HG03442 (cell line): Measurements from ENCODE around the gene GPC3.
"Not testable (repeated sequence)": the region's sequence is repeated elsewhere in the genome, so short reads cannot be mapped to it uniquely, and the experiment has no call there.

Source experiments
- ATAC-seq: cut with Tn5 transposase; IDR thresholded peaks from one replicate; pipeline ENCODE4 v1.9.1; 2021; ENCODE audit warnings: mild to moderate bottlenecking, moderate library complexity; ENCODE audit not compliant: unreplicated experiment

GPC3 gene

DNA sequence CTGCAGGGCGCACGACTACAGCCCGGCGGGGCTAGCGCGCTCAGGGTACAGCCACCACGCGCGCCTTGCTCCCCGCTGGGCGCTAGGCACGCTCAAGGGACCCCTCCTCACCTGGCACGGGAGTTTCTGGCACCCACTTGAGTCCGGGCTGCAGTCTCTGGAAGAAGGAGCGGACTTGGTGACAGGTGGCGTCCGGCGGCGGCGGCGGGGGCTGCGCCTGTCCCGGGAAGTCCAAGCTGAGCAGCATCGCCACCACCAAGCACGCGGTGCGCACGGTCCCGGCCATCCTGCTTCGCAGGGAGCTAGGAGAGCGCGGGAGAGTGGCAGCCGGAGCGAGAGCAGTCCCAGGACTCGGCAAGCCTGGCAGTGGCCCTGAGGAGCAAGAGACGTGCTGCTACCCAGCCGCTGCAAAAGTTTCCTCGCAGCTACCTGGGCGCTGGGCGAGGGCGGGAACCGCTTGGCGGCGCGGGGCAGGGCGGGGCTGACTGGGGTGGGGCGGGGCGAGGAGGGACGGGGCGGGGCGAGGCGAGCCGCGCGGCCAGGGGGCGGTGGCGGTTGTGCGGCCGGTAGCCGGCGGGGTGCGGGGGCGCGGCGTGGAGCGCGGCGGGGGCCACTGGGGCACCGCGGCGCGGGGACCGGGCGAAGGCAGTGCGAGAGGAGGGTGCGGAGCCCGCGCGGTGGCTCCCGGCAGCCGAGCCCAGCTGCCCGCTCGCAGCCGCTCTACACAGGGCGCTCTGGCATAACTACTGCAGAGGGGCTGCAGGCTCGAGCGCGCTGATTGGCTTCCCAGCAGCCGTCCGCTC, at the start of gene GPC3:
Gene GPC3, minus strand, starts transcription at position 431 of the 803 bp plus-strand sequence.
- ATAC-seq = peak; percentile 52

GRCh38 chrX:134032441-134032840, 47.0 kb upstream of the GPC3 start:
- ATAC-seq = no peak

- no peak for ATAC-seq
These were observed 41.3 kb upstream of the GPC3 start for GRCh38 chrX:134026565-134027311.

DNA sequence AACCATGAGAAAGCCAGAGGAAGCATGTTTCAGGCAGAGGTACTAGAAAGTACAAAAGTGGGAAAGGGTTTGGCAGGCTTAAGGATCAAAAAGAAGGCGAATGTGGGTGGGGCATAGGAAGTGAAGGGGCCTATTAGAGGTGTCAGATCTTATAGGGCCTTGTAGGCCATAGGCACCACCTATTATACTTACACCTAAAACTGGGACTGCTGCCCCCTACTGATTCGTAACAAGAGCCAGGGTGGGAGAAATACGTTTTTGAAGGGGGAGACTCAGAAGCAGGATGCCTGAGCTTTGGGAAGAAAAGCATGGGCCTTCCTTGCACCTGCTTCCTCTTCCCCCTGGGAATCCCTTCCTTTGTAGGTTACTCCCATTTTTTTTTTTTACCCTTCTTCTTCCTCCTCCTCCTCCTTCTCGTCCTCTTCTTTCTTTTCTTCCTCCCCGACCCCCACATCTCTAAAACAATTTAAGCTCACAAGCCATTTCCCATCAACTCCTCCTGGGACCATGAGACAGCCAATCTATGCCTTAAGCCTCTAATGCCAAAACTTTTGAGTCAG, 40.7 kb upstream of the GPC3 start:
- no peak for ATAC-seq

DNA sequence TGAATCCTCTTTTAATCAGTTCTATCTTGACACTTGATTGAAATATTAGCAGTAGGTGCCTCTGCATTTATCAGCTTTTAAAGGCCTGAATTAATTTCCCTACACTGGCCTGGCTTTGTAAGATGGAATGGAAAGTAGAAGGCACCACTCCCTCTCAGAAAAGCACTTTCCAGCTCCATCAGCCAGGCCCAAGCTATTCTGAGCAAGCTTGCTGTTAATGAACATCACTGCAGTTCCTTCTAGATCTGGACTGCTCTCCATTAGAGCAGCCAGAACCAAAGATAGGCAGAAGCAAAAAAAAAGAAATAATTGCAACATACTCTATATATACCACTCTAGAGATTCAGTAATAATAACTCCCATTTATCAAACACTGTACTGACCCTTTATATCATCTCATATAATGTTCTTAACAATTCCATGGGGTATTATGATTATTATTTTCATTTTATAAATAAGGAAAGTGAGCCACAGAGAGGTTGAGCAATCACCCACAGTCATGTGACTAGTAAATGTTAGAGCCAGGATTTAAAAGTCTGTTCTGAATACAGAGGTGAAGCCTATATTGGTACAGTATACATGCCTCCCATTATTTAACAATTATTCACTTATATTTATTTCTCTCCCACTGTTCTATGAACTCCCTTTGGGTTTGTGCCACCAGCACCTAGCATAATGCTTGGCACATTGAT, 39.4 kb upstream of the GPC3 start:
- ATAC-seq = no peak

GRCh38 chrX:134023851-134024281, 38.5 kb upstream of the GPC3 start:
- no peak for ATAC-seq

- ATAC-seq = no peak
These were observed 35.5 kb upstream of the GPC3 start for GRCh38 chrX:134020910-134021309.

DNA sequence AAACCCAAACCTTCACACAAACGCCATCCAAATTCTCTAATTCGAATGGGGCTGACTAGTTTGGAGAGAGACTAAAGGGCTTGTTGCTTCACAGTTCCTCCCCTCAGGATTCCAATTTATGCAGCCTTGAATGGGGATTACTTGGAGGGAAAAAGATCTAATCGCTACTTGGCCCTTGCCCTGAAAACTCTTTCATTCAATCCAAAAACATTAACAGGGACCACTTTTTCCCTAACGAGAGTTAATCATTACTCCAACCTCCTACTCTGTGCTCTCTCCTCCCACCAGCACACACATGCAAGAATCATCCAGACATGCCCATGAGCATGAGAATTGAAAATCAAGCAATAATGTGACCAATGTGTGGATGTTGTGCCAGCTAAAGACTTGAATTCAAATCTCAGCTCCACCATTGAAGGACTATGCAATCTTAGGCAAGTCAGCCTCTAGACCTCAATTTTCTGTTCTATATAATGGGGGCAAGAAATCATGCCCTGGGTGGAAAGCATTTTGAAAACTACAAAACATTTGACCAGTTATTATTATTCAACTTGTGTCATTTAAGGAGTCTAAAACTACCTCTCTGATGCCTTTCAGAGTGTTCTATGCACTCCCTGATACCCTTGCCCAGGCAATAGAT, 34.3 kb upstream of the GPC3 start:
- ATAC-seq = no peak

DNA sequence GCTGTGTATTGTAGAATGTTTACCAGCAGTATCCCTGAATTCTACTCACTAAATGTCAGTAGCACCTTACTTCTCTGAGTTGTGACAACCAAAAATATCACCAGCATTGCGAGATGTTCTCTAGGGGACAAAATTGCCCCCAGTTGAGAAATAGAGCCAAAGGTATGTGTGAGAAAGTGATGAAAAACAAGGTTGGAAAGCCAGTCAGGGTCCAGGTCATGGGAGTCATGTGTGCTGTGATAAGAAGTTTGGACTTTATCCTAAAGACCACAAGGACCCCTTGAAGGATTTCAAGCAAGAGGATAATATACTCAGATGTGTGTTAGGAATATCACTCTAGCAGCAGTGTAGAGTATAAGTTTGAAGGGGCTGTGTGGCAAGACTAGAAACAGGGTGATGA, 30.9 kb upstream of the GPC3 start:
- not testable (repeated sequence) for ATAC-seq

- not testable (repeated sequence) for ATAC-seq
These were observed 30.1 kb upstream of the GPC3 start for GRCh38 chrX:134015510-134015909.

DNA sequence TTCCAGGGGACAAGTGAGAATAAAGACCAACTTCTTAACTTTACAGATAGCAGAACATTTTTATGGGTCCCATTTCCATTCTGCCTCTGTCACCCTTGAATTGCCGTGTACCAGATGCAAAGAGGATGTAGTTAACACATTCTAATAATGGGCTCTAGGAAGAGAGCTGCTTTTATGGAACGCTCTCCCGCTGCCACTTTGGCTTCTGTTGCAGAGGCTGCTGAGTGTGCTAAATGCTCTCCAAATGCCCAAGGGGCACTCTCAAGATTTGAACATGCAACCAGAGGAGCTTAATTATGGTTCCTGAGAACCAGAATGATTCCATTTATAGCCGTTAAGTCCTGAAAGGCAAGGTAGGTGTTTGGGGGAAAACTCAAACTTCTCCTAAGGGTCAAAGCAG, 28.1 kb upstream of the GPC3 start:
- no peak for ATAC-seq

GRCh38 chrX:134013092-134013497, 27.7 kb upstream of the GPC3 start:
- ATAC-seq = no peak

DNA sequence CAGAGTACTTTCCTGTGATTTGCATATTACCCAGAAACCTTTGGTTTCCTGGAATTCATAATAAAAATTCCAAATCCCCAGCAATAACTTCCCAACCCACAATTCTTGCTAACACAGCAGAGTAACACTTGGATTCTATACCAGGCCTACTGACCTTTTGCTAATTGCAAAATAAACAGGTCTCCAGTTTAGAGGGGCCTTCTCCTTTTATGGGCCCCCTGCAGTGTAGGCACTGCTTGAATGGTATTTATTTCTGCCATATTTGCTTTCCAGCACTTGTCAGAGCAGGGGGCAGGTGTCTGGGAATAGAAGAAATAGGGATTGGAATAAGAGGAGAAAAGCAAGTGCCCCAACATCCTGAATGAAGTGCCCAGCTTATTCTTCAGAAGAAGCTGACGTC, 25.3 kb upstream of the GPC3 start:
- no peak for ATAC-seq

DNA sequence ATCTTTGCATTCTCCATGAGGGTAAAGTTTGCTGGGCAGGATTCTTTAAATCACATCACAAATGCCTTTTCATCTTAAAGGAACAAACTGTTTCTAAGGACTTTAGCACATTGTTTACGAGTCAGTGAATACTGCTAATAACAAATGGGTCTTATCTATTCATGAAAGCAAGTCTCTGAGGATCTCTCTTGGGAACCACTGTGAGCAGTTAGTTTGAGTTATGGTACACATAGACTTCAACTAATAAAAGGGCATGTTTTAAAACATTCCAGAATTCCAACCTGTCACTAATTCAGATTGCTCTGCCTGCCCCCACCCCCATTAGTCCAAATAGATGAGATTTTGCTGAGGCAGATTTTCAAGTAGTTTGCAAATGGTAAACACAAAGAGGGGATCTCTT, 22.3 kb upstream of the GPC3 start:
- ATAC-seq = no peak

DNA sequence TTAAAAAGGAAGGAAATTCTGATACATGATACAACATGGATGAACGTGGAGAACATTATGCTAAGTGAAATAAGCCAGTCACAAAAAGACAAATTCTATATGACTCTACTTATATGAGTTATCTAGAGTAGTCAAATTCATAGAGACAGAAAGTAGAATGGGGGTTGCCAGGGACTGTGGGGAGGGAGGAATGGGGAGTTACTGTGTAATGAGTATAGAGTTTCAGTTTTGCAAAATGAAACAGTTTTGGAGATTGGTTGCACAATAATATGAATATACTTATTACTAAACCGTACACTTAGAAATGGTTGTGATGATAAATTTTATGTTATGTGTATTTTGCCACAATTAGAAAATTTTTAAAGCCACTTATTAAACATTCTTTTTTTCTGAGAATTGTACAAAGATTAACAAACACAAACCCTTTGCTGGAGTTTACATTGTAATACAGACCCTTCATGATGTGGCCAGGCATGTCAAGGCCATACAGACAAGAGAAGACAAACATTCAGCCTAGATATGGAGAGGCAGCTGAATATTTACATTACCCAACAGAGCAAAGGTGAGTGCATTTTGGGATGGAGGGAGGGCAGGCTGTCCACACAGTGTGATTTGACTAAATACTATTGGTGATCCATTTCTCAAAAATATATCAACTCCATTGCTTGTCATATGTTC, 21.2 kb upstream of the GPC3 start:
- no peak for ATAC-seq

- no peak for ATAC-seq
These were observed 18.7 kb upstream of the GPC3 start for GRCh38 chrX:134004084-134004483.

DNA sequence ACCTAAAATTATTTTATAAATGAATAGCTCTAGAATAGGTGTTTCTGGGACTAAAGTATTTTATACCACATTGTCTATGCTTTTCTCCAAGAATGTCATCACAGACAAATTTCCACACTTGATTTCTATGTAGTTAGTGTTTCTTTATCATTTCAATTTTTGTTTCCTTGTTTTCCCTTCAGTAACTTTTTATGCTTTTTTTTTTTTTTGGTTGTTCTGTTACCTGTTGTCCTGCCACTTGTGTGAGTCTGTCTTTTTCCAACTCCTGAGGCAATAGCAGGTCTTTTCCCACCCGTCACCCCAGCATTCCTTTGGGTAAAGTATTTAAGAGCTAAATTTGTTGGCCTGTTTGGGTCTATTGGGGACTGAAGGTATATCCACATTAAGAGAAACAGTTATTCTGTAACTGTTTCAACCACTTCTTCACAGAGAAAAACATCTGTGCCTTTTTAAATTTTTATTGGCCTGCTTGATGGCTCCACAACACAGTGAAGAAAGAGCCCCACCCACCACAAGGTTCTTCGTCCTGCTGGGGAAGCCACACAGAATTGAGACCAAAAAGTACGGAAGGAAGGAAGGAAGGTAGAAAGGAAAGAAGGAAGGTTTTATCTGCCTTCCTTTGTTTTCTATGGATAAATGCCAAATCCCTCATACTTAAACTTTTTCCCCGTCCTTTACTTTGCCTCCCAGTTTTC, 17.7 kb upstream of the GPC3 start:
- no peak for ATAC-seq

- ATAC-seq = no peak
These were observed 15.2 kb upstream of the GPC3 start for GRCh38 chrX:134000260-134001245.
